H1 (cell line): ENCODE results near the gene PRRT1. TPM values are rescaled to one million over a fixed set of nuclear protein-coding genes. Genes with fewer than 3 reads are reported as not detected.
A peak's percentile ranks its signal among the peaks of the same experiment; 100 is the strongest.

ENCODE experiments used
- CTCF ChIA-PET: fragments of 300-600 bp; sonication (Branson Sonifier 250); formaldehyde crosslinking; loops from one replicate; lab custom pipeline; 2021; ENCODE audit not compliant: partially characterized antibody; lab: Charles Lee
- POLR2A ChIA-PET: fragments of 300-600 bp; sonication (Branson Sonifier 250); formaldehyde crosslinking; loops from one replicate; lab custom pipeline; 2021; ENCODE audit warnings: inconsistent platforms; ENCODE audit not compliant: partially characterized antibody; lab: Charles Lee
- DNase-seq, 2 experiments: peaks; one replicate each; pipeline versions ENCODE4 v3.0.0 to v3.0.0-alpha.2; 2010 to 2022; ENCODE audit warnings: low spot score in 2 of 2, low read depth in 1 of 2, mixed read lengths in 1 of 2
- FAIRE-seq: peaks from 2 replicates; lab custom pipeline; 2011; peaks lifted over from hg19 to GRCh38; lab: Jason Lieb, UNC
- H2AFZ ChIP-seq: 2 replicates; pipeline ENCODE4 v1.8.1; 2012; ENCODE audit warnings: low read length, inconsistent platforms
- H2AK5ac ChIP-seq: 2 replicates; pipeline ENCODE4 v1.6.1; 2013; ENCODE audit warnings: low read depth, low read length
- H2BK120ac ChIP-seq: replicated peaks from 2 replicates; pipeline ENCODE3; 2013; ENCODE audit warnings: low read depth, low read length, inconsistent platforms
- H2BK12ac ChIP-seq: 2 replicates; pipeline ENCODE4 v1.6.1; 2013; ENCODE audit warnings: low read depth, low read length
- H2BK15ac ChIP-seq: 2 replicates; pipeline ENCODE4 v1.6.1; 2013; ENCODE audit warnings: low read length
- H2BK20ac ChIP-seq: 2 replicates; pipeline ENCODE4 v1.6.1; 2013; ENCODE audit warnings: low read length
- H2BK5ac ChIP-seq: 2 replicates; pipeline ENCODE4 v1.6.1; 2013; ENCODE audit warnings: low read depth, low read length
- H3K14ac ChIP-seq: 2 replicates; pipeline ENCODE4 v1.6.1; 2013; ENCODE audit warnings: inconsistent platforms; ENCODE audit not compliant: insufficient read length
- H3K18ac ChIP-seq: 2 replicates; pipeline ENCODE4 v1.6.1; 2013; ENCODE audit warnings: low read length; ENCODE audit errors: extremely low read depth
- H3K23ac ChIP-seq: 2 replicates; pipeline ENCODE4 v1.6.1; 2013; ENCODE audit warnings: inconsistent platforms; ENCODE audit not compliant: insufficient read length
- H3K23me2 ChIP-seq: 2 replicates; pipeline ENCODE4 v1.6.1; 2013; ENCODE audit warnings: low read depth, low read length
- H3K27ac ChIP-seq: 2 replicates; pipeline ENCODE4 v1.6.1; 2011; ENCODE audit warnings: low read depth, low read length, inconsistent platforms
- H3K27me3 ChIP-seq, 4 experiments: replicated peaks in 1 of 4; 1 replicate in 1 of 4; 2 replicates in 3 of 4; pipeline versions ENCODE4 v1.6.1 to v1.8.1; 2011 to 2013; ENCODE audit warnings: low read length in 3 of 4, mild to moderate bottlenecking in 3 of 4, inconsistent platforms in 2 of 4, mixed read lengths in 2 of 4, moderate library complexity in 1 of 4; ENCODE audit not compliant: control insufficient read depth in 3 of 4, insufficient read depth in 3 of 4; ENCODE audit errors: extremely low read depth in 1 of 4
- H3K36me3 ChIP-seq, 4 experiments: 2 replicates each; pipeline versions ENCODE4 v1.6.1 to v1.8.1; 2011 to 2013; ENCODE audit warnings: mild to moderate bottlenecking in 4 of 4, low read length in 3 of 4, moderate library complexity in 2 of 4, control low read depth in 1 of 4, inconsistent platforms in 1 of 4; ENCODE audit not compliant: insufficient read depth in 4 of 4, control insufficient read depth in 2 of 4
- H3K4ac ChIP-seq: replicated peaks from 2 replicates; pipeline ENCODE3; 2013; ENCODE audit warnings: low read length, low read depth, mixed read lengths, inconsistent platforms; ENCODE audit not compliant: insufficient read length
- H3K4me1 ChIP-seq, 4 experiments: replicated peaks in 1 of 4; 1 replicate in 1 of 4; 2 replicates in 3 of 4; pipeline versions ENCODE4 v1.6.1 to v1.8.1; 2011 to 2013; ENCODE audit warnings: low read length in 3 of 4, inconsistent platforms in 2 of 4, mixed read lengths in 1 of 4; ENCODE audit not compliant: insufficient read depth in 4 of 4, control insufficient read depth in 3 of 4
- H3K4me2 ChIP-seq, 2 experiments: 2 replicates each; pipeline versions ENCODE4 v1.6.1 to v1.8.1; 2011 to 2013; ENCODE audit warnings: low read depth in 2 of 2, low read length in 2 of 2, control low read depth in 1 of 2, inconsistent platforms in 1 of 2, mild to moderate bottlenecking in 1 of 2; ENCODE audit not compliant: insufficient read depth in 1 of 2
- H3K4me3 ChIP-seq, 4 experiments: fragments of 200-600, 300-600 bp in 1 of 4; sonication (generic), shearing (Covaris generic), sonication (Bioruptor Twin) in 1 of 4; 2 replicates each; pipeline versions ENCODE4 v1.5.1 to v1.8.1; 2011 to 2016; ENCODE audit warnings: low read length in 4 of 4, low read depth in 3 of 4, control low read depth in 2 of 4, inconsistent platforms in 2 of 4, mild to moderate bottlenecking in 2 of 4, mixed read lengths in 1 of 4, moderate library complexity in 1 of 4; ENCODE audit not compliant: insufficient read depth in 2 of 4; ENCODE audit errors: extremely low read depth in 1 of 4
- H3K56ac ChIP-seq: replicated peaks from 2 replicates; pipeline ENCODE3; 2013; ENCODE audit warnings: low read depth, mild to moderate bottlenecking, mixed read lengths, low read length, inconsistent platforms; ENCODE audit not compliant: insufficient read length
- H3K79me1 ChIP-seq: 2 replicates; pipeline ENCODE4 v1.6.1; 2013; ENCODE audit warnings: low read depth, low read length, control low read depth
- H3K79me2 ChIP-seq, 2 experiments: 2 replicates each; pipeline versions ENCODE4 v1.6.1 to v1.8.1; 2012 to 2013; ENCODE audit warnings: low read length in 2 of 2, mild to moderate bottlenecking in 2 of 2, inconsistent platforms in 1 of 2; ENCODE audit not compliant: insufficient read depth in 2 of 2, control insufficient read depth in 1 of 2
- H3K9ac ChIP-seq, 4 experiments: replicated peaks in 1 of 4; 1 replicate in 1 of 4; 2 replicates in 3 of 4; pipeline versions ENCODE4 v1.6.1 to v1.8.1; 2011 to 2013; ENCODE audit warnings: low read depth in 3 of 4, low read length in 3 of 4, control low read depth in 2 of 4, mild to moderate bottlenecking in 2 of 4, moderate library complexity in 2 of 4, inconsistent platforms in 1 of 4; ENCODE audit errors: extremely low read depth in 1 of 4
- H3K9me3 ChIP-seq, 2 experiments: 2 replicates each; pipeline versions ENCODE4 v1.6.1 to v1.8.1; 2012 to 2013; ENCODE audit warnings: mild to moderate bottlenecking in 2 of 2, moderate library complexity in 2 of 2, control low read depth in 1 of 2, inconsistent platforms in 1 of 2, low read depth in 1 of 2, low read length in 1 of 2, mixed read lengths in 1 of 2; ENCODE audit not compliant: insufficient read depth in 2 of 2
- H4K20me1 ChIP-seq, 2 experiments: replicated peaks in 1 of 2; 2 replicates each; pipeline versions ENCODE3 to v1.8.1; 2011 to 2013; ENCODE audit warnings: inconsistent platforms in 2 of 2, low read length in 2 of 2, mild to moderate bottlenecking in 1 of 2; ENCODE audit not compliant: insufficient read depth in 2 of 2, control insufficient read depth in 1 of 2
- H4K5ac ChIP-seq: 2 replicates; pipeline ENCODE4 v1.6.1; 2013; ENCODE audit warnings: low read length, low read depth, mixed read lengths, inconsistent platforms; ENCODE audit not compliant: insufficient read length
- H4K8ac ChIP-seq: 2 replicates; pipeline ENCODE4 v1.8.0; 2013; ENCODE audit warnings: mild to moderate bottlenecking, moderate library complexity, low read length, inconsistent platforms; ENCODE audit not compliant: insufficient read depth; ENCODE audit errors: extremely low read depth
- H4K91ac ChIP-seq: replicated peaks from 2 replicates; pipeline ENCODE3; 2013; ENCODE audit warnings: low read length, mixed read lengths, inconsistent platforms; ENCODE audit not compliant: insufficient read length
- ASH2L ChIP-seq: fragments of 200-600, 300-600 bp; sonication (generic); IDR thresholded peaks from one replicate; pipeline ENCODE4 v1.7.1; 2017; ENCODE audit warnings: low read length
- POLR2A ChIP-seq, 2 experiments: IDR thresholded peaks; 1 replicate in 1 of 2; 2 replicates in 1 of 2; pipeline ENCODE4 v1.6.1; 2011; ENCODE audit warnings: low read depth in 2 of 2, low read length in 2 of 2, mild to moderate bottlenecking in 2 of 2; ENCODE audit errors: control extremely low read depth in 1 of 2
- WGBS, 2 experiments: shearing (Covaris generic) in 1 of 2; methylation state at CpG; one replicate each; pipeline versions ENCODE4 v1.1.6 to v1.1.7; 2013 to 2015; ENCODE audit warnings: low lambda C conversion rate in 2 of 2, mixed read lengths in 2 of 2, inconsistent platforms in 1 of 2, low coverage in 1 of 2, missing lambda C conversion rate in 1 of 2; ENCODE audit not compliant: insufficient replicate concordance in 2 of 2, insufficient coverage in 1 of 2, insufficient read length in 1 of 2; ENCODE audit errors: extremely low coverage in 1 of 2, missing lambda C conversion rate in 1 of 2; 5-methylcytosine and 5-hydroxymethylcytosine counted together
- polyA plus RNA-seq, 7 experiments: library from polyadenylated mRNA; depleted of rRNA in 3 of 7; stranded (reverse) in 5 of 7; unstranded in 2 of 7; fragments of >200 nt in 5 of 7; fragments of 200-250 nt in 2 of 7; gene quantifications; 1 replicate in 5 of 7; 2 replicates in 1 of 7; 4 replicates in 1 of 7; pipeline versions ENCODE4 v1.2.1 to v1.2.3, GENCODE V29; 2011 to 2013; ENCODE audit warnings: missing spikeins in 2 of 7, mixed read lengths in 2 of 7
- total RNA-seq: library from RNA; stranded (reverse); fragmentation: NEBNext Ultra II Directional; extraction: Animal tissue kit (Norgen Biotek cat#: 25700); gene quantifications from 2 replicates; pipeline ENCODE4 v1.2.1, GENCODE V29; 2021

Gene PRRT1
- total and polyA plus RNA-seq, 2 of the 8 experiments (the other 6 are each of a cell fraction or from before 2014, with no cell fraction given) = 0.71 to 2.8 TPM

DNA sequence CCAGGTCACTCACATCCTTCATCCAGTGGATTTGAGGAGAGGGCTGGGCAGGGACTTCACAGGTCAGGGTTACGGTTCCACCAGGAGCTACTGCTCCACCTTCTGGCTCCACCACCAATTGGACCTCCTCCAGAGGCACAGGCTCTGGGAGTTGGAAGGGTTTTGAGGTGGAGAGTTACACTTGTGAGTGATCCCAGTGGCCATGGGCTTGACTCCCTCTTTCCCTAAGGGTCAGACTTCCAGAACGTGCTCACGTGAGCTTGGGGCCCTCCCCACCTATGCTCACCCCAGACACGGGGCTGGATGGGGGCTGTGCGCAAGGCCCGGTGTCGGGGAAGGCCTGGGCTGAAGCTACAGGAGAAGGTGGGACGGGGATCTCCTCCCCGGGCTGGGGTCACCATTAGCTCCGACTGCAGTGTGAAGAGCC is 30.8 kb upstream of the PRRT1 start:
- FAIRE-seq = no peak
- Histone ChIP-seq H2BK12ac (0 out of 2 replicates have a peak overlapping the region, but pooled peaks have one; percentile 17), H2BK120ac (no peak overlapping the region), H3K9ac (no peak overlapping the region), H4K8ac (no peak overlapping the region), H3K4me3 (no peak overlapping the region), H4K91ac (no peak overlapping the region), H2BK15ac (no peak overlapping the region), H2AK5ac (no peak overlapping the region), H3K23ac (no peak overlapping the region), H3K4ac (no peak overlapping the region), H3K79me2 (peaks cover 0 to 12% of the 10 kb centered on the region in 2 experiments; a peak in 2 of 4 replicates), H3K79me1 (peaks cover 7% of the 10 kb centered on the region), H3K18ac (no peak overlapping the region), H3K36me3 (peaks cover 6 to 38% (median 30%) of the 10 kb centered on the region in 4 experiments), H2BK20ac (no peak overlapping the region), H3K14ac (no peak overlapping the region), H3K27me3 (no peaks in the 10 kb centered on the region; a peak in 1 of 7 replicates), H2BK5ac (peak overlapping the region; percentile 4; the same call in 1 of the 2 replicates), H3K4me1 (peaks cover 0 to 8% (median under 1%) of the 10 kb centered on the region in 4 experiments; a peak in 4 of 7 replicates), H3K4me2 (no peak overlapping the region), H3K9me3 (no peaks in the 10 kb centered on the region), H4K5ac (no peak overlapping the region), H4K20me1 (peaks cover 0 to 3% of the 10 kb centered on the region in 2 experiments), H3K56ac (no peak overlapping the region), H3K23me2 (peaks cover 10% of the 10 kb centered on the region), H3K27ac (no peak overlapping the region; the same call in 1 of the 2 replicates), H2AFZ (no peak overlapping the region)
- CTCF ChIA-PET = interaction anchor here (1.1 to 2.0 kb wide), 7 partner anchors 10 to 66 kb away, joined by 3 to 8 read pairs (median 3); partner anchors contain the start of gene EGFL8
- WGBS, 2 experiments = 94% methylated on average over 10 of the region's 10 CpGs; no CpG with 5 or more reads in 1 of the 2 experiments
- DNase-seq = no peak
- peak in 1 of 2 experiments; percentile 48; a peak in 1 of 3 replicates for TF ChIP-seq POLR2A (IDR thresholded peaks at IDR 0.05; ENCODE audit: control extremely low read depth in 1 of 2, low read depth in 2 of 2, low read length in 2 of 2)
- no peak for TF ChIP-seq ASH2L
- POLR2A ChIA-PET = interaction anchor here (1.0 to 7.9 kb wide), 6 partner anchors 10 to 788 kb away, joined by 3 to 194 read pairs (median 4); partner anchors contain the start of genes GPSM3, PBX2 and PRRT1
